GM12878 (cell line): ENCODE results near the gene NASP. TPM values are rescaled to one million over a fixed set of nuclear protein-coding genes. Genes with fewer than 3 reads are reported as not detected.

Experiments
- ATAC-seq: fragments of 200-7000 bp; cut with Tn5 transposase; 3 replicates; pipeline ENCODE4 v1.9.1; 2020; ENCODE audit warnings: mild to moderate bottlenecking, moderate library complexity
- BruUV-seq: library from RNA; stranded (reverse); fragments of 400-500 nt; replicated peaks from 2 replicates; lab custom pipeline; 2021; lab: Mats Ljungman, UMichigan
- CTCF ChIA-PET: fragments of 300-600 bp; sonication (Branson Sonifier 250); formaldehyde crosslinking; extraction: SDS; loops from one replicate; lab custom pipeline; 2021; ENCODE audit warnings: inconsistent platforms; lab: Yijun Ruan, JAX
- POLR2A ChIA-PET: fragments of 350-600 bp; formaldehyde crosslinking; extraction: SDS; loops from one replicate; lab custom pipeline; 2021; ENCODE audit warnings: inconsistent platforms; lab: Charles Lee
- RAD21 ChIA-PET: fragments of 300-600 bp; sonication (Branson Sonifier 250); formaldehyde crosslinking; loops from one replicate; lab custom pipeline; 2023; ENCODE audit warnings: antibody characterized with exemption; ENCODE audit not compliant: unreplicated experiment; lab: Charles Lee
- SMC1A ChIA-PET: fragments of 300-600 bp; sonication (Branson Sonifier 250); formaldehyde crosslinking; loops from one replicate; lab custom pipeline; 2023; ENCODE audit not compliant: unreplicated experiment, uncharacterized antibody; lab: Charles Lee
- DNase-seq: peaks from one replicate; pipeline ENCODE4 v3.0.0-alpha.2; 2011; ENCODE audit warnings: low read depth, low spot score
- FAIRE-seq: peaks from 3 replicates; lab custom pipeline; 2011; peaks lifted over from hg19 to GRCh38; lab: Jason Lieb, UNC
- H2AFZ ChIP-seq: 2 replicates; pipeline ENCODE4 v1.6.0; 2011; ENCODE audit warnings: low read depth, low read length, control low read depth; ENCODE audit not compliant: control insufficient read depth
- H3K27ac ChIP-seq: 2 replicates; pipeline ENCODE4 v1.5.1; 2011; ENCODE audit warnings: control low read depth; ENCODE audit not compliant: control insufficient read depth, insufficient read depth
- H3K27me3 ChIP-seq, 2 experiments: replicated peaks in 1 of 2; 2 replicates each; pipeline versions ENCODE4 v1.6.0 to v1.6.1; 2011; ENCODE audit warnings: low read length in 1 of 2; ENCODE audit not compliant: control insufficient read depth in 2 of 2, insufficient read depth in 2 of 2
- H3K36me3 ChIP-seq, 2 experiments: 2 replicates each; pipeline ENCODE4 v1.5.1; 2011; ENCODE audit warnings: low read length in 1 of 2; ENCODE audit not compliant: control insufficient read depth in 2 of 2, insufficient read depth in 2 of 2
- H3K4me1 ChIP-seq: 2 replicates; pipeline ENCODE4 v1.6.1; 2011; ENCODE audit warnings: mild to moderate bottlenecking, low read length, moderate library complexity, mixed read lengths; ENCODE audit not compliant: control insufficient read depth, insufficient read depth
- H3K4me2 ChIP-seq: 2 replicates; pipeline ENCODE4 v1.6.0; 2011; ENCODE audit warnings: control low read depth; ENCODE audit not compliant: control insufficient read depth, insufficient read depth
- H3K4me3 ChIP-seq: fragments of 200-600 bp; sonication (generic); 2 replicates; pipeline ENCODE4 v1.5.1; 2016
- H3K79me2 ChIP-seq: 2 replicates; pipeline ENCODE4 v1.6.0; 2011; ENCODE audit warnings: low read length; ENCODE audit not compliant: control insufficient read depth, insufficient read depth
- H3K9ac ChIP-seq: 2 replicates; pipeline ENCODE4 v1.8.0; 2011; ENCODE audit warnings: low read length, control low read depth, mixed read lengths; ENCODE audit not compliant: control insufficient read depth, insufficient read depth
- H3K9me3 ChIP-seq: replicated peaks from 3 replicates; pipeline ENCODE4 v1.5.1; 2011; ENCODE audit warnings: mild to moderate bottlenecking, low read length; ENCODE audit not compliant: control insufficient read depth, insufficient read depth
- H4K20me1 ChIP-seq: 2 replicates; pipeline ENCODE4 v1.6.0; 2011; ENCODE audit not compliant: control insufficient read depth, insufficient read depth
- CHD2 ChIP-seq: IDR thresholded peaks from 2 replicates; pipeline ENCODE4 v1.6.1; 2011; ENCODE audit warnings: low read depth, low read length, improper control_type of control experiment, borderline replicate concordance
- CREM ChIP-seq: IDR thresholded peaks from 2 replicates; pipeline ENCODE4 v1.6.1; 2014; ENCODE audit warnings: antibody characterized with exemption, low read depth
- ETV6 ChIP-seq, 2 experiments: fragments of 450-650 bp in 1 of 2; IDR thresholded peaks in 1 of 2; conservative IDR thresholded peaks in 1 of 2; 2 replicates each; pipeline ENCODE4 v1.6.1; 2014; ENCODE audit warnings: antibody characterized with exemption in 1 of 2, borderline replicate concordance in 1 of 2, low read depth in 1 of 2, mild to moderate bottlenecking in 1 of 2, moderate library complexity in 1 of 2
- NFIC ChIP-seq: IDR thresholded peaks from 2 replicates; pipeline ENCODE4 v1.6.1; 2012; ENCODE audit warnings: low read depth, mild to moderate bottlenecking, inconsistent platforms, low read length, moderate library complexity
- NR2C2 ChIP-seq: IDR thresholded peaks from 2 replicates; pipeline ENCODE4 v1.6.1; 2011; ENCODE audit warnings: borderline replicate concordance, low read depth; ENCODE audit not compliant: control insufficient read depth, insufficient read length
- SUPT20H ChIP-seq: IDR thresholded peaks from 2 replicates; pipeline ENCODE4 v1.6.1; 2011; ENCODE audit warnings: low read depth, mild to moderate bottlenecking, low read length, moderate library complexity, borderline replicate concordance; ENCODE audit not compliant: control insufficient read depth
- YBX1 ChIP-seq: fragments of 450-650 bp; IDR thresholded peaks from 2 replicates; pipeline ENCODE4 v1.6.1; 2016; ENCODE audit warnings: antibody characterized with exemption
- ZBTB40 ChIP-seq: fragments of 450-650 bp; IDR thresholded peaks from 2 replicates; pipeline ENCODE4 v1.6.1; 2016; ENCODE audit warnings: mild to moderate bottlenecking, moderate library complexity, borderline replicate concordance
- WGBS: methylation state at CpG from one replicate; pipeline ENCODE4 v1.1.6; 2016; ENCODE audit warnings: low lambda C conversion rate; ENCODE audit not compliant: insufficient replicate concordance, insufficient coverage; ENCODE audit errors: missing lambda C conversion rate; 5-methylcytosine and 5-hydroxymethylcytosine counted together
- in situ Hi-C: fragments of 300-500 bp; cut with MboI; formaldehyde crosslinking; loops from 9 replicates; pipeline ENCODE4 v1.14.3; 2018; ENCODE audit warnings: mixed read lengths
- intact Hi-C: fragments of 100-400 bp; cut with micrococcal nuclease; formaldehyde crosslinking; loops from one replicate; pipeline ENCODE4 v1.14.2; 2022; ENCODE audit not compliant: unreplicated experiment
- polyA plus RNA-seq, 11 experiments: library from polyadenylated mRNA; depleted of rRNA in 4 of 11; unstranded in 6 of 11; stranded (reverse) in 5 of 11; fragments of >200 nt; fragmentation: Nextera tagmentation in 4 of 11; fragmentation: Illumina TruSeq in 1 of 11; extraction: Ambion mirVana in 4 of 11; extraction: Trizol in 1 of 11; gene quantifications; 1 replicate in 1 of 11; 2 replicates in 10 of 11; pipeline versions ENCODE4 v1.2.1 to v1.2.3, GENCODE V29; 2011 to 2016; ENCODE audit warnings: inconsistent platforms in 2 of 11, missing spikeins in 2 of 11, low read depth in 1 of 11
- total RNA-seq, 4 experiments: library from RNA; depleted of rRNA in 3 of 4; stranded (reverse); fragments of >200 nt in 3 of 4; fragmentation: Illumina TruSeq in 1 of 4; extraction: Trizol in 1 of 4; gene quantifications; 2 replicates each; pipeline versions ENCODE4 v1.2.1 to v1.2.3, GENCODE V29; 2013 to 2021
- TF ChIP-seq, protein P1 (sequence below): fragments of 450-650 bp; IDR thresholded peaks from 2 replicates; pipeline ENCODE4 v1.6.1; 2017; ENCODE audit warnings: antibody characterized with exemption, mild to moderate bottlenecking, moderate library complexity
- TF ChIP-seq, protein P2 (sequence below): fragments of 150-350 bp; IDR thresholded peaks from 2 replicates; pipeline ENCODE4 v1.6.1; 2016; ENCODE audit warnings: low read depth, low read length

The NASP gene
- total and polyA plus RNA-seq, 10 of the 15 experiments (the other 5 are each of a cell fraction or from before 2014, with no cell fraction given), result 111 to 321 (median 205) TPM

DNA sequence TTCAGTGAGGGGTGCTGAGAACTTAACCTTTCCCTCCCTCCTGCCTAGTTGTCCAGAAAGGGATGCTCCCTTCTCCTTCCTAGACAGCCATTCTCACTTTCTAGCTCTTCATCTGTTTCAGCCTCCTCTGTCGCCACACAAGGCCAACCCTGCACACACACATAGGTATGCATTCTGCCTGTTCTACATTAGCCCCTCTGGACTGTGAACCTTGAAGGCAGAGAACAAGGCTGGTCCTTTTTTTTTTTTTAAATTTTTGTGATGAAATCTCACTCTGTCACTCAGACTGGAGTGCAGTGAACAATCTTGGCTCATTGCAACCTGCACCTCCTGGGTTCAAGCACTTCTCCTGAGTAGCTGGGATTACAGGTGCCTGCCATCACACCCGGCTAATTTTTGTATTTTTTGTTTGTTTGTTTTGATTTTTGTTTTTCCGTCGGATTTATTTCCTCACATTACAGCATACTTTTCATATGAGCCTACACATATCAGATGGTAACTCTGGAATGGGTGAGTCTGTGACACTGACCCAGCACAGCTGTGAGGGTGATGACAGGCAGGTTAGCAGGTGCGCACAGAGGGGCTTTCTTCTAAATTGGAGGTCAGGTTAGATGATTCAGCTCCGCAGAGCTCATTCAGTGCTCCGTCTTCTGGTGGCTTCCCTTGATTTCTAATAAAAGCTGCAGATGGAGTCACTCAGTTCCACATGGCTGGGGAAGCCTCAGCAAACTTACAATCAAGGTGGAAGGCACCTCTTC, 38.1 kb upstream of the NASP start:
- 8% methylated on average over 7 of the region's 7 CpGs for WGBS
- ChIA-PET SMC1A (interaction anchor here (0.7 to 8.6 kb wide), 12 partner anchors 9 to 239 kb away, joined by 3 to 80 read pairs (median 7); partner anchors contain the start of genes NASP and PRDX1), POLR2A (interaction anchor here (0.5 to 7.6 kb wide), 13 partner anchors 8 to 702 kb away, joined by 3 to 118 read pairs (median 6); partner anchors contain the start of genes CCDC163, MMACHC, MUTYH and PRDX1), CTCF (interaction anchor here (0.5 to 3.2 kb wide), 10 partner anchors 8 to 45 kb away, joined by 3 to 14 read pairs (median 5); partner anchors contain the start of gene PRDX1), RAD21 (interaction anchor here (0.6 to 5.0 kb wide), 10 partner anchors 8 to 53 kb away, joined by 3 to 40 read pairs (median 3); partner anchors contain the start of genes CCDC163, MMACHC and PRDX1)
- no peaks in the 10 kb centered on the region for H4K20me1 ChIP-seq
- peak overlapping the region; percentile 69 for H2AFZ ChIP-seq
- in situ Hi-C loops, result no loop called here
- ATAC-seq, result peak; percentile 8
- FAIRE-seq, result peak; percentile 31
- intact Hi-C loops, result loop anchor here (2.0 kb wide), 1 partner anchor 23 kb away; no protein-coding TSS in a partner anchor
- no peaks in the 10 kb centered on the region for H3K27me3 ChIP-seq
- H3K79me2 ChIP-seq, result peaks cover 1% of the 10 kb centered on the region
- peak overlapping the region; percentile 2; the same call in 1 of the 2 replicates for H3K4me3 ChIP-seq
- H3K9me3 ChIP-seq, result no peaks in the 10 kb centered on the region; the same call in 1 of the 3 replicates
- peak overlapping the region; percentile 58 for H3K4me2 ChIP-seq
- H3K9ac ChIP-seq, result peak overlapping the region; percentile 31
- TSS peak; percentile 86 for BruUV-seq
- H3K36me3 ChIP-seq, result no peaks in the 10 kb centered on the region
- H3K27ac ChIP-seq, result peak overlapping the region; percentile 78
- DNase-seq, result no peak
- H3K4me1 ChIP-seq, result peaks cover 33% of the 10 kb centered on the region
- TF ChIP-seq CREM (peak; percentile 50; the same call in 1 of the 2 replicates), CHD2 (no peak), NR2C2 (no peak), YBX1 (no peak), ZBTB40 (no peak), ETV6 (conservative IDR thresholded peaks at IDR 0.05 in 1 of 2, IDR thresholded peaks at IDR 0.05 in 1 of 2; ENCODE audit: borderline replicate concordance in 1 of 2, low read depth in 1 of 2) (0 out of 4 replicates have a peak, but pooled peaks of 1 of the 2 experiments have one; percentile 21), SUPT20H (no peak), NFIC (peak; percentile 58; the same call in 1 of the 2 replicates)
- TF ChIP-seq, protein P1, sequence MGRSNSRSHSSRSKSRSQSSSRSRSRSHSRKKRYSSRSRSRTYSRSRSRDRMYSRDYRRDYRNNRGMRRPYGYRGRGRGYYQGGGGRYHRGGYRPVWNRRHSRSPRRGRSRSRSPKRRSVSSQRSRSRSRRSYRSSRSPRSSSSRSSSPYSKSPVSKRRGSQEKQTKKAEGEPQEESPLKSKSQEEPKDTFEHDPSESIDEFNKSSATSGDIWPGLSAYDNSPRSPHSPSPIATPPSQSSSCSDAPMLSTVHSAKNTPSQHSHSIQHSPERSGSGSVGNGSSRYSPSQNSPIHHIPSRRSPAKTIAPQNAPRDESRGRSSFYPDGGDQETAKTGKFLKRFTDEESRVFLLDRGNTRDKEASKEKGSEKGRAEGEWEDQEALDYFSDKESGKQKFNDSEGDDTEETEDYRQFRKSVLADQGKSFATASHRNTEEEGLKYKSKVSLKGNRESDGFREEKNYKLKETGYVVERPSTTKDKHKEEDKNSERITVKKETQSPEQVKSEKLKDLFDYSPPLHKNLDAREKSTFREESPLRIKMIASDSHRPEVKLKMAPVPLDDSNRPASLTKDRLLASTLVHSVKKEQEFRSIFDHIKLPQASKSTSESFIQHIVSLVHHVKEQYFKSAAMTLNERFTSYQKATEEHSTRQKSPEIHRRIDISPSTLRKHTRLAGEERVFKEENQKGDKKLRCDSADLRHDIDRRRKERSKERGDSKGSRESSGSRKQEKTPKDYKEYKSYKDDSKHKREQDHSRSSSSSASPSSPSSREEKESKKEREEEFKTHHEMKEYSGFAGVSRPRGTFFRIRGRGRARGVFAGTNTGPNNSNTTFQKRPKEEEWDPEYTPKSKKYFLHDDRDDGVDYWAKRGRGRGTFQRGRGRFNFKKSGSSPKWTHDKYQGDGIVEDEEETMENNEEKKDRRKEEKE, result no peak
- TF ChIP-seq, protein P2, sequence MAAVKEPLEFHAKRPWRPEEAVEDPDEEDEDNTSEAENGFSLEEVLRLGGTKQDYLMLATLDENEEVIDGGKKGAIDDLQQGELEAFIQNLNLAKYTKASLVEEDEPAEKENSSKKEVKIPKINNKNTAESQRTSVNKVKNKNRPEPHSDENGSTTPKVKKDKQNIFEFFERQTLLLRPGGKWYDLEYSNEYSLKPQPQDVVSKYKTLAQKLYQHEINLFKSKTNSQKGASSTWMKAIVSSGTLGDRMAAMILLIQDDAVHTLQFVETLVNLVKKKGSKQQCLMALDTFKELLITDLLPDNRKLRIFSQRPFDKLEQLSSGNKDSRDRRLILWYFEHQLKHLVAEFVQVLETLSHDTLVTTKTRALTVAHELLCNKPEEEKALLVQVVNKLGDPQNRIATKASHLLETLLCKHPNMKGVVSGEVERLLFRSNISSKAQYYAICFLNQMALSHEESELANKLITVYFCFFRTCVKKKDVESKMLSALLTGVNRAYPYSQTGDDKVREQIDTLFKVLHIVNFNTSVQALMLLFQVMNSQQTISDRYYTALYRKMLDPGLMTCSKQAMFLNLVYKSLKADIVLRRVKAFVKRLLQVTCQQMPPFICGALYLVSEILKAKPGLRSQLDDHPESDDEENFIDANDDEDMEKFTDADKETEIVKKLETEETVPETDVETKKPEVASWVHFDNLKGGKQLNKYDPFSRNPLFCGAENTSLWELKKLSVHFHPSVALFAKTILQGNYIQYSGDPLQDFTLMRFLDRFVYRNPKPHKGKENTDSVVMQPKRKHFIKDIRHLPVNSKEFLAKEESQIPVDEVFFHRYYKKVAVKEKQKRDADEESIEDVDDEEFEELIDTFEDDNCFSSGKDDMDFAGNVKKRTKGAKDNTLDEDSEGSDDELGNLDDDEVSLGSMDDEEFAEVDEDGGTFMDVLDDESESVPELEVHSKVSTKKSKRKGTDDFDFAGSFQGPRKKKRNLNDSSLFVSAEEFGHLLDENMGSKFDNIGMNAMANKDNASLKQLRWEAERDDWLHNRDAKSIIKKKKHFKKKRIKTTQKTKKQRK, result no peak
